Nephron (organoid): ENCODE measurements around the gene CDH23.
A peak's percentile ranks its signal among the peaks of the same experiment; 100 is the strongest.

Experiments used
- H3K27ac Mint-ChIP-seq, 3 experiments: 2 replicates each; pipeline ENCODE4 v1.8.0; 2020; ENCODE audit warnings: mixed read lengths in 3 of 3, mild to moderate bottlenecking in 2 of 3, moderate library complexity in 1 of 3
- H3K27me3 Mint-ChIP-seq: 2 replicates; pipeline ENCODE4 v1.8.0; 2021; ENCODE audit warnings: low read depth, mild to moderate bottlenecking, moderate library complexity, mixed read lengths
- H3K36me3 Mint-ChIP-seq: 2 replicates; pipeline ENCODE4 v1.8.0; 2020; ENCODE audit warnings: low read depth, mixed read lengths
- H3K4me1 Mint-ChIP-seq: 2 replicates; pipeline ENCODE4 v1.8.0; 2020; ENCODE audit warnings: mixed read lengths
- H3K4me3 Mint-ChIP-seq, 3 experiments: 2 replicates each; pipeline ENCODE4 v1.8.0; 2020; ENCODE audit warnings: mild to moderate bottlenecking in 3 of 3, mixed read lengths in 3 of 3, moderate library complexity in 2 of 3
- H3K9me3 Mint-ChIP-seq: 2 replicates; pipeline ENCODE4 v1.8.0; 2020; ENCODE audit warnings: mixed read lengths
- TF ChIP-seq, protein P1 (sequence below), 3 experiments: fragments of 200-600 bp; sonication (generic); IDR thresholded peaks; one replicate each; pipeline ENCODE4 v1.5.0; 2021; ENCODE audit warnings: antibody characterized with exemption in 3 of 3; ENCODE audit not compliant: unreplicated experiment in 3 of 3

CDH23 gene

DNA sequence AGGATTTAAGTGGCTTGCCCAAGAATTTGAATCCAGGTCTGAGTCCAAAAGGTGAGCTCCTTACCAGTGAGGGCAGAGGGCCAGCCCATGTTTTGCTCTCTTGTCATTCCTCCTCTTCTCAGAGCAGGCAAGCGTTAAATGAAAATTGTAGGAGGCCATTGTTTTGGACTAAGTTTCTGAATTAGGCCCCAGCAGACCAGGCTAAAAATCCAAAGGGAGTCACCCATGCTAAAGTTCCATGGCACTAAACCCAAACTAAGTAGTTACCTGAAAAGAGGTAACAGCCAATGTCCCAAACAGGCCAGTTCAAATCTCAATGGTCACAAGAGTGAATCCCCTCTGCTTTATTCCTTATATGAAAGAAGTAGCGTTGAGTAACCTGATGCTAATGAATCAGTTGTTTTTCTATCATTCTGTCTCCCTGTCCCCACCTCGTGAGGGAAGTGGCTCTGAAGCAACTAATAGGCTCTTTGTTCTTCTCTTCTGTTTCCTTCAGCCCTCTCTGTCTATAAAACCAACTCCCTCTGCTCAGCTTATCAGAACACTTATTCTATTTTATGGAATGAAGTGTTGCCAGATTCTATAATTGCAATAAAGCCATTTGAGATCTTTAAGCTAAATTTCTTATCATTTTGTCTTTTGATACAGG lies 17.5 kb upstream of the CDH23 start:
- peaks cover 14% of the 10 kb centered on the region for H3K27me3 Mint-ChIP-seq
- H3K4me3 Mint-ChIP-seq = no peak overlapping the region
- H3K27ac Mint-ChIP-seq = no peak overlapping the region
- TF ChIP-seq, protein P1, sequence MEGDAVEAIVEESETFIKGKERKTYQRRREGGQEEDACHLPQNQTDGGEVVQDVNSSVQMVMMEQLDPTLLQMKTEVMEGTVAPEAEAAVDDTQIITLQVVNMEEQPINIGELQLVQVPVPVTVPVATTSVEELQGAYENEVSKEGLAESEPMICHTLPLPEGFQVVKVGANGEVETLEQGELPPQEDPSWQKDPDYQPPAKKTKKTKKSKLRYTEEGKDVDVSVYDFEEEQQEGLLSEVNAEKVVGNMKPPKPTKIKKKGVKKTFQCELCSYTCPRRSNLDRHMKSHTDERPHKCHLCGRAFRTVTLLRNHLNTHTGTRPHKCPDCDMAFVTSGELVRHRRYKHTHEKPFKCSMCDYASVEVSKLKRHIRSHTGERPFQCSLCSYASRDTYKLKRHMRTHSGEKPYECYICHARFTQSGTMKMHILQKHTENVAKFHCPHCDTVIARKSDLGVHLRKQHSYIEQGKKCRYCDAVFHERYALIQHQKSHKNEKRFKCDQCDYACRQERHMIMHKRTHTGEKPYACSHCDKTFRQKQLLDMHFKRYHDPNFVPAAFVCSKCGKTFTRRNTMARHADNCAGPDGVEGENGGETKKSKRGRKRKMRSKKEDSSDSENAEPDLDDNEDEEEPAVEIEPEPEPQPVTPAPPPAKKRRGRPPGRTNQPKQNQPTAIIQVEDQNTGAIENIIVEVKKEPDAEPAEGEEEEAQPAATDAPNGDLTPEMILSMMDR (IDR thresholded peaks at IDR 0.05; ENCODE audit: unreplicated experiment in 3 of 3) = no peak
- no peaks in the 10 kb centered on the region for H3K9me3 Mint-ChIP-seq
- H3K4me1 Mint-ChIP-seq = peaks cover 6% of the 10 kb centered on the region
- no peaks in the 10 kb centered on the region for H3K36me3 Mint-ChIP-seq

DNA sequence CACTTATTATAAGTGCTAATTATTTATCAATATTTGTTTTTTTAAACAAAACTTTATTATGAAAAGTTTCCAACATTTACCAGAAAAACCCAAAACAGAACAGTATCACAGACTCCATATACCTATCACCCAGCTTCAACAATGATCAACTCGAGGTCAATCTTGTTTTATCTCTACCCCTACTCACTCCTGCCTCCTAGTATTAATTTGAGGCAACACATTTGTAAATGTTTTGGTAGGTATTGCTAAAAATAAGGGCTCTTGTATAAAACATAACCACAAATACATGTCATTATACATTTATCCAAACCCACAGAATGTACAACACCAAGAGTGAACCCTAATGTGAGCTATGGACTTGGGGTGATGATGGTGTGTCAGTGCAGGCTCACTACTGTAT lies 15.9 kb upstream of the CDH23 start:
- peaks cover 8% of the 10 kb centered on the region for H3K27me3 Mint-ChIP-seq
- H3K36me3 Mint-ChIP-seq = no peaks in the 10 kb centered on the region
- no peak overlapping the region for H3K4me3 Mint-ChIP-seq
- H3K9me3 Mint-ChIP-seq = no peaks in the 10 kb centered on the region
- peaks cover 6% of the 10 kb centered on the region for H3K4me1 Mint-ChIP-seq
- TF ChIP-seq, protein P1 (IDR thresholded peaks at IDR 0.05; ENCODE audit: unreplicated experiment in 3 of 3) = no peak
- H3K27ac Mint-ChIP-seq = no peak overlapping the region

DNA sequence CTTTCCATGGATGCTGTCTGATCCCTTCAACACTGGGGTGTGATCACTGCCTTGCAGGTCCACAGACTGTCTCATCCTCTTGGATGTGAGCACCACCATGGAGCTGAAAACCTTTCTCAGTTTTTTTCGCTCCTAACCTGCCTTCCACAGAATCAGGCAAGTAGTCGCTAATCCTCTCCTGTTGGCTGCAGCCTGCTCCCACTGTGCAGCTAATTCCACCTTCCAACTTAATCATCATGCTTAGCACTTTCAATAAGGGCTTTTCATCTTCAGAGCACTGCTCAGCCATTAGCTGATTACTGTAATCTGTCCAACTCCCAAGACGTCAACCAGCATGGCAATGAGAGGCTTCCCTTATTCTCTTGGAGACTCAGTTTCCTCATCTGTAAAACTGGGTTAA lies 15.1 kb upstream of the CDH23 start:
- Mint-ChIP-seq H3K27me3 (peaks cover 15% of the 10 kb centered on the region), H3K4me1 (peaks cover 6% of the 10 kb centered on the region), H3K9me3 (no peaks in the 10 kb centered on the region), H3K4me3 (no peak overlapping the region), H3K36me3 (no peaks in the 10 kb centered on the region), H3K27ac (no peak overlapping the region)
- TF ChIP-seq, protein P1 (IDR thresholded peaks at IDR 0.05; ENCODE audit: unreplicated experiment in 3 of 3) = no peak

DNA sequence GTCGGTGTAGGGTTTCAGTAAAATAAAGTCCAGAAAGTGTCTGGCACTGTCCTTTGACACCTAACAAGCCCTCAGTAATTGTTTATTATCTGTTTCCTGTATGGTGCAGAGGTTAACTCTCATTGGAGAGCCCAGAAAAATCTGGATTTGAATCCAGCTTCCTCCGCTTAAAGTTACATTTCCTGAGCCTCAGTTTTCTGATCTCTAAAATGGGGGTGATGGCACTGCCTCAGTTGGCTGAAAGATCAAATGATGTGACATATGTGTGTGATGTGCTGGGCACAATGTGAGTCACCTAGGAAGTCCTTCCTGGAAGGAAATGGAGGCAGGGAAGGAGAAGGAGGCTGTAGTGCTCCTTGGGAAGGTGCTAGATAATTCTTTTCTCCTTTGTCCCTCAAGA lies 14.7 kb upstream of the CDH23 start:
- no peak overlapping the region for H3K4me3 Mint-ChIP-seq
- H3K9me3 Mint-ChIP-seq = no peaks in the 10 kb centered on the region
- H3K27me3 Mint-ChIP-seq = peaks cover 18% of the 10 kb centered on the region
- TF ChIP-seq, protein P1 (IDR thresholded peaks at IDR 0.05; ENCODE audit: unreplicated experiment in 3 of 3) = no peak
- H3K36me3 Mint-ChIP-seq = no peaks in the 10 kb centered on the region
- H3K27ac Mint-ChIP-seq = no peak overlapping the region
- peaks cover 6% of the 10 kb centered on the region for H3K4me1 Mint-ChIP-seq

DNA sequence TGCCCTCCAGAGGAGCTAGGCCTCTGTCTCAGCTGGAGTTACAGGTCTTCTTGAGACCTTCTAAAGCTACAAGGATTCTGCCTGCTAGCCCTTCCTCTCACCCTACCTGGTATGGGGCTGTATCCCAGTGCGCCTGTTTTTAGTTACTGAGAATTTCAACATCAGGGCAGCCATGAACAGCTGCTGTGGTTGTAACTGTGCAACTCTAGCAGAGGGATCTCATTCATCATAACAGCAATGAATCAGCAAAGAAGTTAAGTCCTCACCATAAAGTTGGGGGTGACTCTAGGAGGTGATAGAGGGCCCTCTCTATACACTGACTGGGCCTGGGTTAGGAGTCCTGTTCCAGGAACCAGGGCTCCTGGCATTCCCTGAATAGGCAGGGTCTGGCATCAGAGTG lies 14.0 kb upstream of the CDH23 start:
- TF ChIP-seq, protein P1 (IDR thresholded peaks at IDR 0.05; ENCODE audit: unreplicated experiment in 3 of 3) = no peak
- no peak overlapping the region for H3K4me3 Mint-ChIP-seq
- no peaks in the 10 kb centered on the region for H3K9me3 Mint-ChIP-seq
- peaks cover 18% of the 10 kb centered on the region for H3K27me3 Mint-ChIP-seq
- H3K36me3 Mint-ChIP-seq = no peaks in the 10 kb centered on the region
- H3K4me1 Mint-ChIP-seq = no peaks in the 10 kb centered on the region
- H3K27ac Mint-ChIP-seq = no peak overlapping the region

DNA sequence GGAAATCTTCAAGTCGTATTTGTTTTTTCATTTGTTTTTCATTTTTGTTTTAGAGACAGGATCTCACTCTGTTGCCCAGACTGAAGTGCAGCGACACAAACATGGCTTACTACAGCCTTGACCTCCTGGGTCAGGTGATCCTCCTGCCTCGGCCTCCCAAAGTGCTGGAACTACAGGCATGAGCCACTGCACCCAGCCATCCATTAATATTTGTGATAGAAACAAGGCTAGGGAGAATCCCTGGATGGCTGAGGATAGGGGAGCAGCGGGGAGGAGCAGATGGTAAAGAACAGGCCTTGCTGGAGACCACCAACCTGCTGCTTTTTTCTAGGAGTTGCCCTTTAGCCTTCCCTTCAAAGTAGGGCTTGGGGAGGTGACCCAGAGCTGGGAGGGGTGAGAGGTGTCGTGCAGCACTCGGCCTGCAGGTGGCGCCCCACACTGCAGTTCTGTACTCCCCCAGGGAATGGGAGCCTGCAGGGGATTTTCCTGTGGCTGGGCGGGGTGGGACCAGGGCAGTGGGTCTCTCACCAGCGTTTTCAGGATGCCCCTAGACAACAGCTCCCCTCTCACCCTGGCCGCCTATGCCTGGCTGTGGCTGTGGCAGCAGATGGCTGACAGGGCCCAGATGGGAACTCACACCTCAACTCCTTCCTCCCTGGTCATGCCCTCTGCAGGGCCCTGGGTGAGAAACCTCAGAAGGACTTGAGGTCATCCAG lies 12.6 kb upstream of the CDH23 start:
- TF ChIP-seq, protein P1 (IDR thresholded peaks at IDR 0.05; ENCODE audit: unreplicated experiment in 3 of 3) = peak; percentile 82 to 85 (median 84)
- H3K9me3 Mint-ChIP-seq = no peaks in the 10 kb centered on the region
- no peak overlapping the region for H3K27ac Mint-ChIP-seq
- no peaks in the 10 kb centered on the region for H3K4me1 Mint-ChIP-seq
- H3K36me3 Mint-ChIP-seq = no peaks in the 10 kb centered on the region
- no peak overlapping the region for H3K4me3 Mint-ChIP-seq
- peaks cover 18% of the 10 kb centered on the region for H3K27me3 Mint-ChIP-seq
